A549 (cell line): ENCODE data around the gene GTPBP1. TPM values are rescaled to one million over a fixed set of nuclear protein-coding genes. Genes with fewer than 3 reads are reported as not detected.
A peak's percentile ranks its signal among the peaks of the same experiment; 100 is the strongest.

Experiments
- ATAC-seq, 2 experiments: fragments of 200-7000 bp in 1 of 2; fragments of >200 bp in 1 of 2; cut with Nextera tagmentation in 1 of 2; cut with Tn5 transposase in 1 of 2; 3 replicates each; pipeline versions ENCODE4 v1.8.0 to v1.9.1; 2018 to 2020; ENCODE audit warnings: mild to moderate bottlenecking in 1 of 2, moderate library complexity in 1 of 2
- CTCF ChIA-PET: fragments of 300-600 bp; sonication (Branson Sonifier 250); formaldehyde crosslinking; extraction: SDS; loops from one replicate; lab custom pipeline; 2021; ENCODE audit warnings: antibody characterized with exemption, inconsistent platforms; lab: Yijun Ruan, JAX
- POLR2A ChIA-PET: fragments of 350-600 bp; formaldehyde crosslinking; extraction: SDS; loops from one replicate; lab custom pipeline; 2021; ENCODE audit warnings: antibody characterized with exemption, inconsistent platforms; lab: Yijun Ruan, JAX
- DNase-seq, 2 experiments: peaks; one replicate each; pipeline versions ENCODE4 v3.0.0 to v3.0.0-alpha.2; 2011 to 2016; ENCODE audit warnings: low read depth in 1 of 2, low spot score in 1 of 2
- FAIRE-seq: peaks from 2 replicates; lab custom pipeline; 2011; peaks lifted over from hg19 to GRCh38; lab: Jason Lieb, UNC
- H3K27ac ChIP-seq, 2 experiments: fragments of >200 bp; sonication (Bioruptor Twin); formaldehyde crosslinking; 3 replicates each; pipeline ENCODE4 v1.5.1; 2016 to 2017
- H3K4me1 ChIP-seq: fragments of >200 bp; sonication (Bioruptor Twin); formaldehyde crosslinking; 3 replicates; pipeline ENCODE4 v1.6.1; 2016
- H3K4me2 ChIP-seq: fragments of >200 bp; sonication (Bioruptor Twin); formaldehyde crosslinking; 3 replicates; pipeline ENCODE4 v1.6.1; 2016
- H3K4me3 ChIP-seq: fragments of >200 bp; sonication (Bioruptor Twin); formaldehyde crosslinking; 3 replicates; pipeline ENCODE4 v1.5.1; 2016
- H3K9me3 ChIP-seq: fragments of >200 bp; sonication (Bioruptor Twin); formaldehyde crosslinking; 3 replicates; pipeline ENCODE4 v1.6.1; 2016
- BHLHE40 ChIP-seq: IDR thresholded peaks from 2 replicates; pipeline ENCODE4 v1.6.1; 2012; ENCODE audit warnings: low read depth, low read length, inconsistent platforms
- CEBPB ChIP-seq, 2 experiments: fragments of >200 bp in 1 of 2; sonication (Bioruptor Twin) in 1 of 2; formaldehyde crosslinking in 1 of 2; IDR thresholded peaks; 2 replicates each; pipeline ENCODE4 v1.6.1; 2012 to 2016
- CHD2 ChIP-seq: fragments of 150-350 bp; IDR thresholded peaks from 2 replicates; pipeline ENCODE4 v1.6.1; 2014; ENCODE audit warnings: low read length; ENCODE audit not compliant: partially characterized antibody
- EHF ChIP-seq: fragments of 250-450 bp; sonication (Bioruptor Pico); IDR thresholded peaks from 2 replicates; pipeline ENCODE4 v1.5.0; 2020; ENCODE audit warnings: mild to moderate bottlenecking
- FOSB ChIP-seq: fragments of 250-450 bp; sonication (Bioruptor Pico); IDR thresholded peaks from 2 replicates; pipeline ENCODE4 v1.5.0; 2020; ENCODE audit warnings: mild to moderate bottlenecking, moderate library complexity
- FOSL2 ChIP-seq, 2 experiments: fragments of 450-650 bp in 1 of 2; fragments of >200 bp in 1 of 2; sonication (Bioruptor Twin) in 1 of 2; formaldehyde crosslinking; IDR thresholded peaks; 2 replicates each; pipeline versions ENCODE4 v1.5.0 to v1.6.1; 2016 to 2020; ENCODE audit warnings: mild to moderate bottlenecking in 1 of 2, moderate library complexity in 1 of 2
- GATA3 ChIP-seq: IDR thresholded peaks from 2 replicates; pipeline ENCODE4 v1.6.1; 2012; ENCODE audit warnings: borderline replicate concordance
- KDM1A ChIP-seq: fragments of 200-600 bp; sonication (generic); IDR thresholded peaks from 2 replicates; pipeline ENCODE4 v1.6.1; 2016; ENCODE audit warnings: low read depth, mild to moderate bottlenecking
- MAZ ChIP-seq: fragments of 150-350 bp; IDR thresholded peaks from 2 replicates; pipeline ENCODE4 v1.6.1; 2014; ENCODE audit warnings: antibody characterized with exemption, low read depth, low read length, borderline replicate concordance
- PHF8 ChIP-seq: fragments of 200-600 bp; sonication (generic); IDR thresholded peaks from 2 replicates; pipeline ENCODE4 v1.6.1; 2016; ENCODE audit warnings: low read depth, mild to moderate bottlenecking, antibody characterized with exemption, moderate library complexity, borderline replicate concordance
- RAD21 ChIP-seq, 2 experiments: fragments of >200 bp in 1 of 2; sonication (Bioruptor Twin) in 1 of 2; formaldehyde crosslinking in 1 of 2; IDR thresholded peaks in 1 of 2; conservative IDR thresholded peaks in 1 of 2; 2 replicates in 1 of 2; 3 replicates in 1 of 2; pipeline ENCODE4 v1.6.1; 2012 to 2018; ENCODE audit warnings: inconsistent platforms in 1 of 2
- SMC3 ChIP-seq: fragments of >200 bp; sonication (Bioruptor Twin); formaldehyde crosslinking; IDR thresholded peaks from 3 replicates; pipeline ENCODE4 v1.6.1; 2018; ENCODE audit warnings: inconsistent platforms
- SREBF2 ChIP-seq: fragments of 450-650 bp; IDR thresholded peaks from 2 replicates; pipeline ENCODE4 v1.6.1; 2014; ENCODE audit warnings: mild to moderate bottlenecking, moderate library complexity
- TFCP2L1 ChIP-seq: fragments of 250-450 bp; sonication (Bioruptor Pico); IDR thresholded peaks from 2 replicates; pipeline ENCODE4 v1.5.0; 2021; ENCODE audit warnings: mild to moderate bottlenecking
- ZSCAN20 ChIP-seq: fragments of 250-450 bp; sonication (Bioruptor Pico); IDR thresholded peaks from 2 replicates; pipeline ENCODE4 v1.8.0; 2022; ENCODE audit warnings: mild to moderate bottlenecking, moderate library complexity
- WGBS: methylation state at CpG from one replicate; pipeline ENCODE4 v1.1.6; 2017; ENCODE audit errors: missing lambda C conversion rate; 5-methylcytosine and 5-hydroxymethylcytosine counted together
- polyA plus RNA-seq, 4 experiments: library from polyadenylated mRNA; depleted of rRNA in 3 of 4; stranded (reverse); fragments of >200 nt; fragmentation: RNase III in 1 of 4; extraction: RNeasy Plus Mini Kit Qiagen cat#74134 plus additional on column Dnase treatment in 1 of 4; gene quantifications; 2 replicates in 3 of 4; 3 replicates in 1 of 4; pipeline ENCODE4 v1.2.3, GENCODE V29; 2011 to 2017
- TF ChIP-seq, protein P1 (sequence below): IDR thresholded peaks from 2 replicates; pipeline ENCODE4 v1.6.1; 2012
- TF ChIP-seq, protein P2 (sequence below): fragments of 250-450 bp; sonication (Bioruptor Pico); IDR thresholded peaks from 2 replicates; pipeline ENCODE4 v1.5.0; 2020; ENCODE audit warnings: low read depth, mild to moderate bottlenecking, moderate library complexity
- TF ChIP-seq, protein P3 (sequence below): IDR thresholded peaks from 2 replicates; pipeline ENCODE4 v1.6.1; 2012
- TF ChIP-seq, protein P4 (sequence below): fragments of >200 bp; sonication (Bioruptor Twin); formaldehyde crosslinking; IDR thresholded peaks from 3 replicates; pipeline ENCODE4 v1.5.1; 2016
- TF ChIP-seq, protein P5 (sequence below): fragments of >200 bp; sonication (Bioruptor Twin); formaldehyde crosslinking; IDR thresholded peaks from 2 replicates; pipeline ENCODE4 v1.6.1; 2016

GTPBP1 gene
- polyA plus RNA-seq, 2 of the 4 experiments (the other 2 are of a cell fraction), result 9.0 to 15.1 TPM

DNA sequence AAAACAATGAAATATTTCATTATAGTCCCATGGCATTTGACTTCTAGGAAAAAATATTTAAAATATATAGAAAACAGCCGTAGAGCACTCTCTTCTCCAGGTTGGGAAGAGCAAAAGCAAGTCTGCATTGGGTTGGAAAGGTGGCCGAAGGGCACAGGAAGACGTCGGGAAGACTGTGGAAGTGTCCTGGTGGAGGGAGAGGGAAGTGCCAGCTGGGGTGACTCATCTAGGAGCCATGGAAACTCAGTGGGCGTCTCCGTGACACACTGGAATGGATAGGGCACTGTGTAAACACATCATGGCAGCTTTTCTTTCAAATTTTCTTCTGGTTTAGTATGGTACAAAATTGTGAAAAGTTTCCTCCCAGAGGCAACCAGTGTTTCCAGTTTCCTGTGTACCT is 12.7 kb downstream of the GTPBP1 start:
- H3K9me3 ChIP-seq, result no peaks in the 10 kb centered on the region
- FAIRE-seq, result no peak
- POLR2A ChIA-PET, result interaction anchor here (1.0 to 2.1 kb wide), 2 partner anchors 12 to 37 kb away, joined by 6 to 7 read pairs; partner anchors contain the start of genes GTPBP1 and TOMM22
- peak; percentile 100 for ATAC-seq
- WGBS, result 3% methylated on average over 6 of the region's 6 CpGs
- TF ChIP-seq EHF (CRISPR knock-in tag) (no peak), RAD21 (conservative IDR thresholded peaks at IDR 0.05 in 1 of 2, IDR thresholded peaks at IDR 0.05 in 1 of 2) (0 out of 5 replicates have a peak, but pooled peaks of 1 of the 2 experiments have one; percentile 2), FOSL2 (IDR thresholded peaks at IDR 0.05) (peak; percentile 58; the same call in 1 of the 2 replicates), FOSL2 (CRISPR knock-in tag; IDR thresholded peaks at IDR 0.05) (peak; percentile 96), SMC3 (no peak), TFCP2L1 (CRISPR knock-in tag) (no peak), FOSB (CRISPR knock-in tag) (no peak), GATA3 (no peak), SREBF2 (no peak)
- H3K4me2 ChIP-seq, result peak overlapping the region; percentile 60
- H3K27ac ChIP-seq, result peak overlapping the region in 1 of 2 experiments; percentile 62; a peak in 3 of 6 replicates
- H3K4me3 ChIP-seq, result no peak overlapping the region
- peak; percentile 79 to 84 for DNase-seq
- peaks cover 15% of the 10 kb centered on the region for H3K4me1 ChIP-seq
- CTCF ChIA-PET, result interaction anchor here (1.0 to 2.5 kb wide), 7 partner anchors 10 to 48 kb away, joined by 4 to 22 read pairs (median 4); partner anchors contain the start of gene JOSD1

DNA sequence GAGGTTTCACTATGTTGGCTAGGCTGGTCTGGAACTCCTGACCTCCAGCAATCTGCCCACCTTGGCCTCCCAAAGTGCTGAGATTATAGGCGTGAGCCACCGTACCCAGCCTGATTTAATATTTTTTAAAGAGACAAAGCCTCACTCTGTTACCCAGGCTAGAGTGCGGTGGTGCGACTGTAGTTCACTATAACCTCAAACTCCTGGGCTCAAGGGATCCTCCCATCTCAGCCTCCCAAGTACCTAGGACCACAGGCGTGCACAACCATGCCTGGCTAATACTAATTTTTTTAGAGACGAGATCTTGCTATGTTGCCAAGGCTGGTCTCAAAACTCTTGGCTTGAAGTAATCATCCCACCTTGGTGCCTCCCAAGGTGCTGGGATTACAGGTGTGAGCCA is 13.5 kb downstream of the GTPBP1 start:
- WGBS, result 77% methylated on average over 6 of the region's 6 CpGs
- H3K4me2 ChIP-seq, result peak overlapping the region; percentile 60; the same call in 2 of the 3 replicates
- peaks cover 15% of the 10 kb centered on the region for H3K4me1 ChIP-seq
- DNase-seq, result no peak
- POLR2A ChIA-PET, result interaction anchor here (1.0 to 2.1 kb wide), 2 partner anchors 13 to 38 kb away, joined by 6 to 7 read pairs; partner anchors contain the start of genes GTPBP1 and TOMM22
- FAIRE-seq, result no peak
- TF ChIP-seq FOSB (CRISPR knock-in tag), result no peak
- TF ChIP-seq PHF8, result no peak
- no peak for TF ChIP-seq MAZ
- TF ChIP-seq, protein P1, sequence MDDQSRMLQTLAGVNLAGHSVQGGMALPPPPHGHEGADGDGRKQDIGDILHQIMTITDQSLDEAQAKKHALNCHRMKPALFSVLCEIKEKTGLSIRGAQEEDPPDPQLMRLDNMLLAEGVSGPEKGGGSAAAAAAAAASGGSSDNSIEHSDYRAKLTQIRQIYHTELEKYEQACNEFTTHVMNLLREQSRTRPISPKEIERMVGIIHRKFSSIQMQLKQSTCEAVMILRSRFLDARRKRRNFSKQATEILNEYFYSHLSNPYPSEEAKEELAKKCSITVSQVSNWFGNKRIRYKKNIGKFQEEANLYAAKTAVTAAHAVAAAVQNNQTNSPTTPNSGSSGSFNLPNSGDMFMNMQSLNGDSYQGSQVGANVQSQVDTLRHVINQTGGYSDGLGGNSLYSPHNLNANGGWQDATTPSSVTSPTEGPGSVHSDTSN, result no peak
- TF ChIP-seq, protein P2, sequence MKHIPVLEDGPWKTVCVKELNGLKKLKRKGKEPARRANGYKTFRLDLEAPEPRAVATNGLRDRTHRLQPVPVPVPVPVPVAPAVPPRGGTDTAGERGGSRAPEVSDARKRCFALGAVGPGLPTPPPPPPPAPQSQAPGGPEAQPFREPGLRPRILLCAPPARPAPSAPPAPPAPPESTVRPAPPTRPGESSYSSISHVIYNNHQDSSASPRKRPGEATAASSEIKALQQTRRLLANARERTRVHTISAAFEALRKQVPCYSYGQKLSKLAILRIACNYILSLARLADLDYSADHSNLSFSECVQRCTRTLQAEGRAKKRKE, result no peak
- TF ChIP-seq BHLHE40, result no peak
- no peak for TF ChIP-seq KDM1A
- TF ChIP-seq, protein P3, sequence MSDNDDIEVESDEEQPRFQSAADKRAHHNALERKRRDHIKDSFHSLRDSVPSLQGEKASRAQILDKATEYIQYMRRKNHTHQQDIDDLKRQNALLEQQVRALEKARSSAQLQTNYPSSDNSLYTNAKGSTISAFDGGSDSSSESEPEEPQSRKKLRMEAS, result no peak
- TF ChIP-seq CHD2, result no peak
- TF ChIP-seq, protein P4, sequence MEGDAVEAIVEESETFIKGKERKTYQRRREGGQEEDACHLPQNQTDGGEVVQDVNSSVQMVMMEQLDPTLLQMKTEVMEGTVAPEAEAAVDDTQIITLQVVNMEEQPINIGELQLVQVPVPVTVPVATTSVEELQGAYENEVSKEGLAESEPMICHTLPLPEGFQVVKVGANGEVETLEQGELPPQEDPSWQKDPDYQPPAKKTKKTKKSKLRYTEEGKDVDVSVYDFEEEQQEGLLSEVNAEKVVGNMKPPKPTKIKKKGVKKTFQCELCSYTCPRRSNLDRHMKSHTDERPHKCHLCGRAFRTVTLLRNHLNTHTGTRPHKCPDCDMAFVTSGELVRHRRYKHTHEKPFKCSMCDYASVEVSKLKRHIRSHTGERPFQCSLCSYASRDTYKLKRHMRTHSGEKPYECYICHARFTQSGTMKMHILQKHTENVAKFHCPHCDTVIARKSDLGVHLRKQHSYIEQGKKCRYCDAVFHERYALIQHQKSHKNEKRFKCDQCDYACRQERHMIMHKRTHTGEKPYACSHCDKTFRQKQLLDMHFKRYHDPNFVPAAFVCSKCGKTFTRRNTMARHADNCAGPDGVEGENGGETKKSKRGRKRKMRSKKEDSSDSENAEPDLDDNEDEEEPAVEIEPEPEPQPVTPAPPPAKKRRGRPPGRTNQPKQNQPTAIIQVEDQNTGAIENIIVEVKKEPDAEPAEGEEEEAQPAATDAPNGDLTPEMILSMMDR, result no peak
- TF ChIP-seq, protein P5, sequence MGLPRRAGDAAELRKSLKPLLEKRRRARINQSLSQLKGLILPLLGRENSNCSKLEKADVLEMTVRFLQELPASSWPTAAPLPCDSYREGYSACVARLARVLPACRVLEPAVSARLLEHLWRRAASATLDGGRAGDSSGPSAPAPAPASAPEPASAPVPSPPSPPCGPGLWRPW, result no peak
- TF ChIP-seq CEBPB (IDR thresholded peaks at IDR 0.05), result no peak
- TF ChIP-seq ZSCAN20 (CRISPR knock-in tag), result no peak
- no peaks in the 10 kb centered on the region for H3K9me3 ChIP-seq
- peak overlapping the region in 1 of 2 experiments; percentile 54; a peak in 3 of 6 replicates for H3K27ac ChIP-seq
- no peak overlapping the region for H3K4me3 ChIP-seq
- CTCF ChIA-PET, result interaction anchor here (1.1 to 2.5 kb wide), 3 partner anchors 11 to 21 kb away, joined by 4 to 22 read pairs (median 5); no protein-coding TSS in a partner anchor
- ATAC-seq, result no peak
